C4-2B (cell line): ENCODE data around the gene FSTL4.

Source experiments
- ZFX ChIP-seq: fragments of 450-650 bp; IDR thresholded peaks from 2 replicates; pipeline ENCODE4 v1.6.1; 2017
- TF ChIP-seq, protein P1 (sequence below): fragments of 450-650 bp; conservative IDR thresholded peaks from 2 replicates; pipeline ENCODE4 v1.5.1; 2017; ENCODE audit warnings: mild to moderate bottlenecking

DNA sequence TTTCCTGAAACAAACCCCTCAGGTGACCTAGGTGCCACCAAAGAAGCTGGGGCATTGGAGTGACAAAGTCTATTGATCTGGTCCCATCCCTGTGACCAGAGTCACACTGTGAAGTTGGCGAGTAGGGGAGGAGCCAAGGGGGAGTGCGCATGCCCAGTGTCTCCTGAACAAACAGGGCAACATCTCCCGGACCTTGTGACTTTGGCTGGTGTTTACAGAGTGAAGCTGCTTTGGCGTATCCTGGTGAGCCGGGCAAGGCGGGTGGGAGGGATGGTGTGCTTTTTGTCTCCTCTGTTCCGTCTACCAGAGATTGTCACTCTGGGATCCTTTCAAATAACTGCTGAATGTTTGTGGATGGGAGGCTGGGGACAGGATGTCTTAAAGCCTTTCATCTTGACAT, 356.1 kb downstream of the FSTL4 start:
- TF ChIP-seq, protein P1, sequence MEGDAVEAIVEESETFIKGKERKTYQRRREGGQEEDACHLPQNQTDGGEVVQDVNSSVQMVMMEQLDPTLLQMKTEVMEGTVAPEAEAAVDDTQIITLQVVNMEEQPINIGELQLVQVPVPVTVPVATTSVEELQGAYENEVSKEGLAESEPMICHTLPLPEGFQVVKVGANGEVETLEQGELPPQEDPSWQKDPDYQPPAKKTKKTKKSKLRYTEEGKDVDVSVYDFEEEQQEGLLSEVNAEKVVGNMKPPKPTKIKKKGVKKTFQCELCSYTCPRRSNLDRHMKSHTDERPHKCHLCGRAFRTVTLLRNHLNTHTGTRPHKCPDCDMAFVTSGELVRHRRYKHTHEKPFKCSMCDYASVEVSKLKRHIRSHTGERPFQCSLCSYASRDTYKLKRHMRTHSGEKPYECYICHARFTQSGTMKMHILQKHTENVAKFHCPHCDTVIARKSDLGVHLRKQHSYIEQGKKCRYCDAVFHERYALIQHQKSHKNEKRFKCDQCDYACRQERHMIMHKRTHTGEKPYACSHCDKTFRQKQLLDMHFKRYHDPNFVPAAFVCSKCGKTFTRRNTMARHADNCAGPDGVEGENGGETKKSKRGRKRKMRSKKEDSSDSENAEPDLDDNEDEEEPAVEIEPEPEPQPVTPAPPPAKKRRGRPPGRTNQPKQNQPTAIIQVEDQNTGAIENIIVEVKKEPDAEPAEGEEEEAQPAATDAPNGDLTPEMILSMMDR: no peak
- TF ChIP-seq ZFX: no peak
